Heart left ventricle (tissue), 16 donors: Measurements from ENCODE around the gene UNC13B. TPM values are rescaled to one million over a fixed set of nuclear protein-coding genes. Genes with fewer than 3 reads are reported as not detected.

Experiments used
- ATAC-seq, 4 donors: fragments of 200-7000 bp; cut with Tn5 transposase; one replicate each; pipeline ENCODE4 v1.9.1; 2020 to 2022; ENCODE audit warnings: moderate library complexity in 4 of 4, mild to moderate bottlenecking in 3 of 4, moderate number of reproducible peaks in 1 of 4
- DNase-seq, 5 donors: peaks; one replicate each; pipeline ENCODE4 v3.0.0-alpha.2; 2020
- H3K27ac ChIP-seq, 12 donors: fragments of 200-600 bp; sonication (generic) in 4 of 12; one replicate each; pipeline versions ENCODE4 v1.5.0 to v1.8.0; 2016 to 2022; ENCODE audit warnings: mild to moderate bottlenecking in 2 of 12
- H3K27me3 ChIP-seq, 9 donors: fragments of 200-600 bp; sonication (generic) in 2 of 9; one replicate each; pipeline versions ENCODE4 v1.5.1 to v1.8.0; 2016 to 2022; ENCODE audit warnings: mild to moderate bottlenecking in 3 of 9
- H3K36me3 ChIP-seq, 9 donors: fragments of 200-600 bp; sonication (generic) in 2 of 9; one replicate each; pipeline versions ENCODE4 v1.5.0 to v1.8.0; 2018 to 2022; ENCODE audit warnings: mild to moderate bottlenecking in 2 of 9
- H3K4me1 ChIP-seq, 12 donors: fragments of 200-600 bp; sonication (generic) in 4 of 12; one replicate each; pipeline versions ENCODE4 v1.5.0 to v1.8.0; 2016 to 2022; ENCODE audit warnings: mild to moderate bottlenecking in 3 of 12
- H3K4me3 ChIP-seq, 12 donors: fragments of 200-600 bp; sonication (generic) in 4 of 12; one replicate each; pipeline versions ENCODE4 v1.5.0 to v1.8.0; 2017 to 2022; ENCODE audit warnings: mild to moderate bottlenecking in 9 of 12, moderate library complexity in 4 of 12
- H3K9me3 ChIP-seq, 12 donors: fragments of 200-600 bp; sonication (generic) in 4 of 12; one replicate each; pipeline versions ENCODE4 v1.5.0 to v1.8.0; 2016 to 2022; ENCODE audit warnings: mild to moderate bottlenecking in 1 of 12
- CTCF ChIP-seq, 12 donors: fragments of 200-600 bp; sonication (generic) in 4 of 12; IDR thresholded peaks; one replicate each; pipeline versions ENCODE4 v1.5.0 to v1.8.0; 2018 to 2022; ENCODE audit warnings: antibody characterized with exemption in 12 of 12, mild to moderate bottlenecking in 5 of 12
- POLR2A ChIP-seq, 2 donors: fragments of 450-650 bp; IDR thresholded peaks; one replicate each; pipeline ENCODE4 v1.6.1; 2017; ENCODE audit warnings: antibody characterized with exemption in 2 of 2, mild to moderate bottlenecking in 2 of 2, moderate library complexity in 2 of 2
- WGBS, 4 donors: extraction: QIAGEN DNeasy Blood & Tissue Kit in 2 of 4; methylation state at CpG; one replicate each; pipeline versions ENCODE4 v1.1.5 to v1.1.7; 2013 to 2018; 5-methylcytosine and 5-hydroxymethylcytosine counted together
- intact Hi-C, 10 donors: fragments of 100-400 bp; cut with DNase I; formaldehyde crosslinking; loops; one replicate each; pipeline versions ENCODE4 v1.11.1 to v1.14.2; 2022
- polyA plus RNA-seq, 2 donors: library from polyadenylated mRNA; stranded (reverse); fragments of 200-250 nt; gene quantifications; one replicate each; pipeline ENCODE4 v1.2.3, GENCODE V29; 2013
- total RNA-seq, 9 donors: library from RNA; depleted of rRNA in 2 of 9; stranded (reverse); fragments of >200 nt in 2 of 9; fragmentation: NEBNext Ultra II Directional in 3 of 9; extraction: Animal tissue kit (Norgen Biotek cat#: 25700) in 3 of 9; gene quantifications; one replicate each; pipeline versions ENCODE4 v1.1.0 to v1.2.4, GENCODE V29; 2016 to 2023
- donor health status: ischemic (EF 13 %, LVEDD 7.1; RV severe dilation, severe dysfunction).
- donor health status: healthy with polysubstance abuse.
- donor health status: DM: no; HTN: yes; CAD: no.
- donor health status: DM: no; HTN: no; CAD: no.
- donor health status: ischemic (EF 25% LVEDD 6.9; RV normal size, moderate dysfunction).
- donor health status: ischemic (EF 25% LVEDD 5.7; RV mildly dilated, moderate dysfunction).
- donor health status: healthy.
- donor health status: DM: yes; HTN: yes; CAD: no.
- donor health status: ischemic (EF 35%, LVEDD 5.7; RV mildly dilated, moderate dysfunction).
- donor health status: nonischemic (EF 11% LVEDD 7.7; RV severe dilation, severe dysfunction).
- donor health status: DM: yes; HTN: yes; CAD: no.
- donor health status: PGD.
- donor health status: ischemic (EF 29% LVEDD 5.4; RV normal size, mild dysfunction).
- donor health status: nonischemic (EF 23%, LVEDD 6.1; RV moderate dilation, normal function).

Gene UNC13B
- total and polyA plus RNA-seq, 11 donors = 8.1 to 30.2 (median 21.2) TPM

GRCh38 chr9:35195683-35196082, 33.9 kb downstream of the UNC13B start:
- H3K27me3 ChIP-seq = no peaks in the 10 kb centered on the region
- H3K4me1 ChIP-seq = peaks cover 0 to 4% (median 0%) of the 10 kb centered on the region in 12 donors
- no peak overlapping the region for H3K27ac ChIP-seq
- no peak for TF ChIP-seq POLR2A (IDR thresholded peaks at IDR 0.05)
- TF ChIP-seq CTCF (IDR thresholded peaks at IDR 0.05) = no peak
- H3K9me3 ChIP-seq = peaks cover 0 to 29% (median 13%) of the 10 kb centered on the region in 12 donors
- no peak overlapping the region for H3K4me3 ChIP-seq
- WGBS, 4 donors = 71 to 91% (median 74%) methylated on average over 1 of the region's 1 CpG
- no peak for DNase-seq
- intact Hi-C loops = loop anchor here in 1 of 10 donors (10.0 kb wide), 1 partner anchor 59 kb away; no protein-coding TSS in a partner anchor
- ATAC-seq = no peak
- H3K36me3 ChIP-seq = peaks cover 0 to 5% (median 0%) of the 10 kb centered on the region in 9 donors

GRCh38 chr9:35198191-35198590, 36.4 kb downstream of the UNC13B start:
- 70 to 83% (median 80%) methylated on average over 4 of the region's 4 CpGs for WGBS, 4 donors
- peaks cover 0 to 28% (median 4%) of the 10 kb centered on the region in 12 donors for H3K9me3 ChIP-seq
- TF ChIP-seq CTCF (IDR thresholded peaks at IDR 0.05) = no peak
- TF ChIP-seq POLR2A (IDR thresholded peaks at IDR 0.05) = no peak
- intact Hi-C loops = loop anchor here in 1 of 10 donors (10.0 kb wide), 1 partner anchor 57 kb away; no protein-coding TSS in a partner anchor
- no peak for DNase-seq
- H3K27me3 ChIP-seq = no peaks in the 10 kb centered on the region
- ATAC-seq = no peak
- no peaks in the 10 kb centered on the region for H3K36me3 ChIP-seq
- H3K4me1 ChIP-seq = peaks cover 0 to 4% (median 0%) of the 10 kb centered on the region in 12 donors
- no peak overlapping the region for H3K27ac ChIP-seq
- no peak overlapping the region for H3K4me3 ChIP-seq

- Histone ChIP-seq H3K4me3 (no peak overlapping the region), H3K27me3 (no peaks in the 10 kb centered on the region), H3K4me1 (no peaks in the 10 kb centered on the region), H3K27ac (no peak overlapping the region), H3K36me3 (peaks cover 0 to 7% (median 0%) of the 10 kb centered on the region in 9 donors), H3K9me3 (peaks cover 0 to 65% (median 26%) of the 10 kb centered on the region in 12 donors)
- ATAC-seq (no peak), DNase-seq (no peak)
- intact Hi-C loops = no loop called here
- TF ChIP-seq CTCF (IDR thresholded peaks at IDR 0.05) (no peak), POLR2A (IDR thresholded peaks at IDR 0.05) (no peak)
- 87 to 97% (median 88%) methylated on average over 2 of the region's 2 CpGs for WGBS, 4 donors
These were observed 41.7 kb downstream of the UNC13B start for GRCh38 chr9:35203528-35203927.

- peaks cover 0 to 7% (median 0%) of the 10 kb centered on the region in 9 donors for H3K36me3 ChIP-seq
- 78 to 94% (median 88%) methylated on average over 1 of the region's 1 CpG for WGBS, 4 donors
- no peak overlapping the region for H3K4me3 ChIP-seq
- peaks cover 0 to 58% (median 26%) of the 10 kb centered on the region in 12 donors for H3K9me3 ChIP-seq
- DNase-seq (no peak), ATAC-seq (no peak)
- no peak overlapping the region for H3K27ac ChIP-seq
- no peaks in the 10 kb centered on the region for H3K27me3 ChIP-seq
- intact Hi-C loops = no loop called here
- H3K4me1 ChIP-seq = no peaks in the 10 kb centered on the region
- TF ChIP-seq POLR2A (IDR thresholded peaks at IDR 0.05) (no peak), CTCF (IDR thresholded peaks at IDR 0.05) (no peak)
These were observed 43.5 kb downstream of the UNC13B start for GRCh38 chr9:35205340-35205739.
